H1 (cell line): ENCODE measurements around the gene DRC7. TPM values are rescaled to one million over a fixed set of nuclear protein-coding genes. Genes with fewer than 3 reads are reported as not detected.

Experiments
- CTCF ChIA-PET: fragments of 300-600 bp; sonication (Branson Sonifier 250); formaldehyde crosslinking; loops from one replicate; lab custom pipeline; 2021; ENCODE audit not compliant: partially characterized antibody; lab: Charles Lee
- POLR2A ChIA-PET: fragments of 300-600 bp; sonication (Branson Sonifier 250); formaldehyde crosslinking; loops from one replicate; lab custom pipeline; 2021; ENCODE audit warnings: inconsistent platforms; ENCODE audit not compliant: partially characterized antibody; lab: Charles Lee
- DNase-seq, 2 experiments: peaks; one replicate each; pipeline versions ENCODE4 v3.0.0 to v3.0.0-alpha.2; 2010 to 2022; ENCODE audit warnings: low spot score in 2 of 2, low read depth in 1 of 2, mixed read lengths in 1 of 2
- FAIRE-seq: peaks from 2 replicates; lab custom pipeline; 2011; peaks lifted over from hg19 to GRCh38; lab: Jason Lieb, UNC
- H2AFZ ChIP-seq: 2 replicates; pipeline ENCODE4 v1.8.1; 2012; ENCODE audit warnings: low read length, inconsistent platforms
- H2AK5ac ChIP-seq: 2 replicates; pipeline ENCODE4 v1.6.1; 2013; ENCODE audit warnings: low read depth, low read length
- H2BK120ac ChIP-seq: replicated peaks from 2 replicates; pipeline ENCODE3; 2013; ENCODE audit warnings: low read depth, low read length, inconsistent platforms
- H2BK12ac ChIP-seq: 2 replicates; pipeline ENCODE4 v1.6.1; 2013; ENCODE audit warnings: low read depth, low read length
- H2BK15ac ChIP-seq: 2 replicates; pipeline ENCODE4 v1.6.1; 2013; ENCODE audit warnings: low read length
- H2BK20ac ChIP-seq: 2 replicates; pipeline ENCODE4 v1.6.1; 2013; ENCODE audit warnings: low read length
- H2BK5ac ChIP-seq: 2 replicates; pipeline ENCODE4 v1.6.1; 2013; ENCODE audit warnings: low read depth, low read length
- H3K14ac ChIP-seq: 2 replicates; pipeline ENCODE4 v1.6.1; 2013; ENCODE audit warnings: inconsistent platforms; ENCODE audit not compliant: insufficient read length
- H3K18ac ChIP-seq: 2 replicates; pipeline ENCODE4 v1.6.1; 2013; ENCODE audit warnings: low read length; ENCODE audit errors: extremely low read depth
- H3K23ac ChIP-seq: 2 replicates; pipeline ENCODE4 v1.6.1; 2013; ENCODE audit warnings: inconsistent platforms; ENCODE audit not compliant: insufficient read length
- H3K23me2 ChIP-seq: 2 replicates; pipeline ENCODE4 v1.6.1; 2013; ENCODE audit warnings: low read depth, low read length
- H3K27ac ChIP-seq: 2 replicates; pipeline ENCODE4 v1.6.1; 2011; ENCODE audit warnings: low read depth, low read length, inconsistent platforms
- H3K27me3 ChIP-seq, 4 experiments: replicated peaks in 1 of 4; 1 replicate in 1 of 4; 2 replicates in 3 of 4; pipeline versions ENCODE4 v1.6.1 to v1.8.1; 2011 to 2013; ENCODE audit warnings: low read length in 3 of 4, mild to moderate bottlenecking in 3 of 4, inconsistent platforms in 2 of 4, mixed read lengths in 2 of 4, moderate library complexity in 1 of 4; ENCODE audit not compliant: control insufficient read depth in 3 of 4, insufficient read depth in 3 of 4; ENCODE audit errors: extremely low read depth in 1 of 4
- H3K36me3 ChIP-seq, 4 experiments: 2 replicates each; pipeline versions ENCODE4 v1.6.1 to v1.8.1; 2011 to 2013; ENCODE audit warnings: mild to moderate bottlenecking in 4 of 4, low read length in 3 of 4, moderate library complexity in 2 of 4, control low read depth in 1 of 4, inconsistent platforms in 1 of 4; ENCODE audit not compliant: insufficient read depth in 4 of 4, control insufficient read depth in 2 of 4
- H3K4ac ChIP-seq: replicated peaks from 2 replicates; pipeline ENCODE3; 2013; ENCODE audit warnings: low read length, low read depth, mixed read lengths, inconsistent platforms; ENCODE audit not compliant: insufficient read length
- H3K4me1 ChIP-seq, 4 experiments: replicated peaks in 1 of 4; 1 replicate in 1 of 4; 2 replicates in 3 of 4; pipeline versions ENCODE4 v1.6.1 to v1.8.1; 2011 to 2013; ENCODE audit warnings: low read length in 3 of 4, inconsistent platforms in 2 of 4, mixed read lengths in 1 of 4; ENCODE audit not compliant: insufficient read depth in 4 of 4, control insufficient read depth in 3 of 4
- H3K4me2 ChIP-seq, 2 experiments: 2 replicates each; pipeline versions ENCODE4 v1.6.1 to v1.8.1; 2011 to 2013; ENCODE audit warnings: low read depth in 2 of 2, low read length in 2 of 2, control low read depth in 1 of 2, inconsistent platforms in 1 of 2, mild to moderate bottlenecking in 1 of 2; ENCODE audit not compliant: insufficient read depth in 1 of 2
- H3K4me3 ChIP-seq, 4 experiments: fragments of 200-600, 300-600 bp in 1 of 4; sonication (generic), shearing (Covaris generic), sonication (Bioruptor Twin) in 1 of 4; 2 replicates each; pipeline versions ENCODE4 v1.5.1 to v1.8.1; 2011 to 2016; ENCODE audit warnings: low read length in 4 of 4, low read depth in 3 of 4, control low read depth in 2 of 4, inconsistent platforms in 2 of 4, mild to moderate bottlenecking in 2 of 4, mixed read lengths in 1 of 4, moderate library complexity in 1 of 4; ENCODE audit not compliant: insufficient read depth in 2 of 4; ENCODE audit errors: extremely low read depth in 1 of 4
- H3K56ac ChIP-seq: replicated peaks from 2 replicates; pipeline ENCODE3; 2013; ENCODE audit warnings: low read depth, mild to moderate bottlenecking, mixed read lengths, low read length, inconsistent platforms; ENCODE audit not compliant: insufficient read length
- H3K79me1 ChIP-seq: 2 replicates; pipeline ENCODE4 v1.6.1; 2013; ENCODE audit warnings: low read depth, low read length, control low read depth
- H3K79me2 ChIP-seq, 2 experiments: 2 replicates each; pipeline versions ENCODE4 v1.6.1 to v1.8.1; 2012 to 2013; ENCODE audit warnings: low read length in 2 of 2, mild to moderate bottlenecking in 2 of 2, inconsistent platforms in 1 of 2; ENCODE audit not compliant: insufficient read depth in 2 of 2, control insufficient read depth in 1 of 2
- H3K9ac ChIP-seq, 4 experiments: replicated peaks in 1 of 4; 1 replicate in 1 of 4; 2 replicates in 3 of 4; pipeline versions ENCODE4 v1.6.1 to v1.8.1; 2011 to 2013; ENCODE audit warnings: low read depth in 3 of 4, low read length in 3 of 4, control low read depth in 2 of 4, mild to moderate bottlenecking in 2 of 4, moderate library complexity in 2 of 4, inconsistent platforms in 1 of 4; ENCODE audit errors: extremely low read depth in 1 of 4
- H3K9me3 ChIP-seq, 2 experiments: 2 replicates each; pipeline versions ENCODE4 v1.6.1 to v1.8.1; 2012 to 2013; ENCODE audit warnings: mild to moderate bottlenecking in 2 of 2, moderate library complexity in 2 of 2, control low read depth in 1 of 2, inconsistent platforms in 1 of 2, low read depth in 1 of 2, low read length in 1 of 2, mixed read lengths in 1 of 2; ENCODE audit not compliant: insufficient read depth in 2 of 2
- H4K20me1 ChIP-seq, 2 experiments: replicated peaks in 1 of 2; 2 replicates each; pipeline versions ENCODE3 to v1.8.1; 2011 to 2013; ENCODE audit warnings: inconsistent platforms in 2 of 2, low read length in 2 of 2, mild to moderate bottlenecking in 1 of 2; ENCODE audit not compliant: insufficient read depth in 2 of 2, control insufficient read depth in 1 of 2
- H4K5ac ChIP-seq: 2 replicates; pipeline ENCODE4 v1.6.1; 2013; ENCODE audit warnings: low read length, low read depth, mixed read lengths, inconsistent platforms; ENCODE audit not compliant: insufficient read length
- H4K8ac ChIP-seq: 2 replicates; pipeline ENCODE4 v1.8.0; 2013; ENCODE audit warnings: mild to moderate bottlenecking, moderate library complexity, low read length, inconsistent platforms; ENCODE audit not compliant: insufficient read depth; ENCODE audit errors: extremely low read depth
- H4K91ac ChIP-seq: replicated peaks from 2 replicates; pipeline ENCODE3; 2013; ENCODE audit warnings: low read length, mixed read lengths, inconsistent platforms; ENCODE audit not compliant: insufficient read length
- CBX5 ChIP-seq: fragments of 300-800, 300-1000 bp; sonication (generic); IDR thresholded peaks from 2 replicates; pipeline ENCODE4 v1.7.1; 2016; ENCODE audit warnings: antibody characterized with exemption, low read length, low read depth
- E2F6 ChIP-seq: IDR thresholded peaks from 2 replicates; pipeline ENCODE4 v1.6.1; 2012; ENCODE audit warnings: inconsistent platforms
- HDAC2 ChIP-seq, 2 experiments: fragments of 300-600 bp in 1 of 2; sonication (generic) in 1 of 2; IDR thresholded peaks; 2 replicates each; pipeline ENCODE4 v1.6.1; 2011 to 2012; ENCODE audit warnings: low read depth in 2 of 2, low read length in 2 of 2, mild to moderate bottlenecking in 2 of 2, moderate library complexity in 2 of 2, borderline replicate concordance in 1 of 2, inconsistent platforms in 1 of 2
- MAFK ChIP-seq: IDR thresholded peaks from 2 replicates; pipeline ENCODE4 v1.6.1; 2012; ENCODE audit warnings: low read depth, mild to moderate bottlenecking, improper control_type of control experiment, low read length
- NRF1 ChIP-seq: IDR thresholded peaks from 2 replicates; pipeline ENCODE4 v1.6.1; 2011; ENCODE audit warnings: mild to moderate bottlenecking, low read depth, low read length, improper control_type of control experiment
- POLR2A ChIP-seq, 2 experiments: IDR thresholded peaks; 1 replicate in 1 of 2; 2 replicates in 1 of 2; pipeline ENCODE4 v1.6.1; 2011; ENCODE audit warnings: low read depth in 2 of 2, low read length in 2 of 2, mild to moderate bottlenecking in 2 of 2; ENCODE audit errors: control extremely low read depth in 1 of 2
- SIN3A ChIP-seq, 2 experiments: IDR thresholded peaks in 1 of 2; conservative IDR thresholded peaks in 1 of 2; 2 replicates each; pipeline ENCODE4 v1.6.1; 2011 to 2012; ENCODE audit warnings: low read length in 2 of 2, improper control_type of control experiment in 1 of 2, low read depth in 1 of 2, mild to moderate bottlenecking in 1 of 2
- WGBS, 2 experiments: shearing (Covaris generic) in 1 of 2; methylation state at CpG; one replicate each; pipeline versions ENCODE4 v1.1.6 to v1.1.7; 2013 to 2015; ENCODE audit warnings: low lambda C conversion rate in 2 of 2, mixed read lengths in 2 of 2, inconsistent platforms in 1 of 2, low coverage in 1 of 2, missing lambda C conversion rate in 1 of 2; ENCODE audit not compliant: insufficient replicate concordance in 2 of 2, insufficient coverage in 1 of 2, insufficient read length in 1 of 2; ENCODE audit errors: extremely low coverage in 1 of 2, missing lambda C conversion rate in 1 of 2; 5-methylcytosine and 5-hydroxymethylcytosine counted together
- polyA plus RNA-seq, 7 experiments: library from polyadenylated mRNA; depleted of rRNA in 3 of 7; stranded (reverse) in 5 of 7; unstranded in 2 of 7; fragments of >200 nt in 5 of 7; fragments of 200-250 nt in 2 of 7; gene quantifications; 1 replicate in 5 of 7; 2 replicates in 1 of 7; 4 replicates in 1 of 7; pipeline versions ENCODE4 v1.2.1 to v1.2.3, GENCODE V29; 2011 to 2013; ENCODE audit warnings: missing spikeins in 2 of 7, mixed read lengths in 2 of 7
- total RNA-seq: library from RNA; stranded (reverse); fragmentation: NEBNext Ultra II Directional; extraction: Animal tissue kit (Norgen Biotek cat#: 25700); gene quantifications from 2 replicates; pipeline ENCODE4 v1.2.1, GENCODE V29; 2021
- TF ChIP-seq, protein P1 (sequence below): IDR thresholded peaks from 2 replicates; pipeline ENCODE4 v1.6.1; 2012; ENCODE audit warnings: low read length, inconsistent platforms
- TF ChIP-seq, protein P2 (sequence below): IDR thresholded peaks from 2 replicates; pipeline ENCODE4 v1.6.1; 2012; ENCODE audit warnings: inconsistent platforms

DRC7 gene
- total and polyA plus RNA-seq, 2 of the 8 experiments (the other 6 are each of a cell fraction or from before 2014, with no cell fraction given): 0.14 TPM; not detected in 1

DNA sequence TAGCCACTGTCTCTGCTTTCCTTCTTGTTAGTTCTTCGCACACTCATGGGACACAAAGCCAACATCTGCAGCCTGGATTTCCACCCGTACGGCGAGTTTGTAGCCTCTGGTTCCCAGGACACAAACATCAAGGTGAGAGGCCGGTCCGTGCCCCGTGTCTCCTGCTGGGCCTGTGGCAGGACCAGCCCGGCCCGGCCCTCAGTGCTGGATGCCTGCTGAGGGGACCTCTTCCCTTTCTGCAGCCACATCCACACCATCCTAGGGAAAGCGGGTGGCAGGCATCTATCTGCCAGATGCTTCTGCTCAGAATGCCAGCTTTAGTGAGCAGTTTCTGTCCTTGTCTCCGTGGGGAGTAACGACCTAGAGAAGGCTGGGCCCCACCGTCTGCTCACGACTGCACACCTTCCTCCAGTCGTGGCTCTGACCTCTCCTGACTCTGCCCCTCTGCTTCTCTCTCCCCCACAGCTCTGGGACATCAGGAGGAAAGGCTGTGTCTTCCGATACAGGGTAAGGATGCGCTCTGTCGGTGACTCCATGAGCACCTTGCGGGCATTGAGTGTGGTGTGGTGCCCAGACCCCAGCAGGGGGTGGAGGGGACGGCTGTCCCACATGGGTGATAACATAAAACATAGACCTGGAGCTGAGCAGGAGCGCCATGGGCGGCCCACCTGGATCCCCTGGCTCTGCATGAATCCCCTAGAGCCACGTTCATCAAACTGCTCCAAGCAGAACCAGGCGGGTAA lies 56.4 kb downstream of the DRC7 start:
- peak in 1 of 2 experiments; percentile 40 for DNase-seq
- ChIA-PET CTCF (interaction anchor here (0.6 to 3.0 kb wide), 16 partner anchors 10 to 281 kb away, joined by 3 to 11 read pairs (median 3); no protein-coding TSS in a partner anchor), POLR2A (interaction anchor here (1.5 to 2.0 kb wide), 3 partner anchors 9 to 16 kb away, joined by 3 to 7 read pairs (median 5); partner anchors contain the start of gene KATNB1)
- no peaks in the 10 kb centered on the region for H3K79me2 ChIP-seq
- WGBS, 2 experiments: 91% methylated on average over 23 of the region's 24 CpGs; no CpG with 5 or more reads in 1 of the 2 experiments
- no peak for FAIRE-seq
- no peaks in the 10 kb centered on the region for H3K23me2 ChIP-seq
- no peak overlapping the region for H2BK5ac ChIP-seq
- no peak overlapping the region for H3K14ac ChIP-seq
- H3K4me3 ChIP-seq: no peak overlapping the region
- H4K20me1 ChIP-seq: peaks cover 0 to 4% of the 10 kb centered on the region in 2 experiments
- no peak overlapping the region for H3K4ac ChIP-seq
- H2BK12ac ChIP-seq: no peak overlapping the region
- no peak overlapping the region for H4K5ac ChIP-seq
- H3K9me3 ChIP-seq: no peaks in the 10 kb centered on the region
- no peak overlapping the region for H3K56ac ChIP-seq
- no peak overlapping the region for H2BK15ac ChIP-seq
- H3K4me1 ChIP-seq: no peaks in the 10 kb centered on the region
- no peak overlapping the region; the same call in none of the 2 replicates for H4K8ac ChIP-seq
- H3K27me3 ChIP-seq: no peaks in the 10 kb centered on the region
- no peaks in the 10 kb centered on the region for H3K79me1 ChIP-seq
- no peak overlapping the region for H4K91ac ChIP-seq
- peaks cover 0 to 12% (median 6%) of the 10 kb centered on the region in 4 experiments; a peak in 6 of 8 replicates for H3K36me3 ChIP-seq
- no peak overlapping the region for H2BK120ac ChIP-seq
- no peak overlapping the region for H3K9ac ChIP-seq
- no peak overlapping the region for H3K27ac ChIP-seq
- no peak overlapping the region for H3K23ac ChIP-seq
- H2AFZ ChIP-seq: no peak overlapping the region
- H3K18ac ChIP-seq: no peak overlapping the region
- H3K4me2 ChIP-seq: no peak overlapping the region
- no peak overlapping the region for H2AK5ac ChIP-seq
- no peak overlapping the region for H2BK20ac ChIP-seq
- TF ChIP-seq CBX5: no peak
- TF ChIP-seq, protein P1, sequence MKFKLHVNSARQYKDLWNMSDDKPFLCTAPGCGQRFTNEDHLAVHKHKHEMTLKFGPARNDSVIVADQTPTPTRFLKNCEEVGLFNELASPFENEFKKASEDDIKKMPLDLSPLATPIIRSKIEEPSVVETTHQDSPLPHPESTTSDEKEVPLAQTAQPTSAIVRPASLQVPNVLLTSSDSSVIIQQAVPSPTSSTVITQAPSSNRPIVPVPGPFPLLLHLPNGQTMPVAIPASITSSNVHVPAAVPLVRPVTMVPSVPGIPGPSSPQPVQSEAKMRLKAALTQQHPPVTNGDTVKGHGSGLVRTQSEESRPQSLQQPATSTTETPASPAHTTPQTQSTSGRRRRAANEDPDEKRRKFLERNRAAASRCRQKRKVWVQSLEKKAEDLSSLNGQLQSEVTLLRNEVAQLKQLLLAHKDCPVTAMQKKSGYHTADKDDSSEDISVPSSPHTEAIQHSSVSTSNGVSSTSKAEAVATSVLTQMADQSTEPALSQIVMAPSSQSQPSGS: no peak
- TF ChIP-seq HDAC2 (IDR thresholded peaks at IDR 0.05; ENCODE audit: borderline replicate concordance in 1 of 2, low read depth in 2 of 2, low read length in 2 of 2): no peak
- TF ChIP-seq POLR2A (IDR thresholded peaks at IDR 0.05; ENCODE audit: control extremely low read depth in 1 of 2, low read depth in 2 of 2, low read length in 2 of 2): no peak
- TF ChIP-seq, protein P2, sequence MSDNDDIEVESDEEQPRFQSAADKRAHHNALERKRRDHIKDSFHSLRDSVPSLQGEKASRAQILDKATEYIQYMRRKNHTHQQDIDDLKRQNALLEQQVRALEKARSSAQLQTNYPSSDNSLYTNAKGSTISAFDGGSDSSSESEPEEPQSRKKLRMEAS: no peak
- no peak for TF ChIP-seq MAFK
- TF ChIP-seq E2F6: no peak
- TF ChIP-seq SIN3A (conservative IDR thresholded peaks at IDR 0.05 in 1 of 2, IDR thresholded peaks at IDR 0.05 in 1 of 2; ENCODE audit: low read depth in 1 of 2, low read length in 2 of 2): no peak
- TF ChIP-seq NRF1: no peak
